LNCaP clone FGC (cell line): Measurements from ENCODE around the gene IL5RA.
A peak's percentile ranks its signal among the peaks of the same experiment; 100 is the strongest.

ENCODE experiments used
- DNase-seq: peaks from one replicate; pipeline ENCODE4 v3.0.0-alpha.2; 2011; ENCODE audit warnings: low read depth
- H3K4me3 ChIP-seq: 2 replicates; pipeline ENCODE4 v1.5.1; 2011; ENCODE audit warnings: mild to moderate bottlenecking, low read depth, low read length, control low read depth
- CTCF ChIP-seq: IDR thresholded peaks from 2 replicates; pipeline ENCODE4 v1.5.1; 2012; ENCODE audit warnings: mild to moderate bottlenecking; ENCODE audit not compliant: control insufficient read depth, insufficient read depth; ENCODE audit errors: extremely low read depth

Gene IL5RA

GRCh38 chr3:3137526-3137925 is 27.4 kb upstream of the IL5RA start:
- peak overlapping the region; percentile 9; the same call in 1 of the 2 replicates for H3K4me3 ChIP-seq
- TF ChIP-seq CTCF: no peak
- peak; percentile 37 for DNase-seq

- H3K4me3 ChIP-seq: no peak overlapping the region
- DNase-seq: no peak
- no peak for TF ChIP-seq CTCF
Observed at GRCh38 chr3:3134750-3135448, 24.7 kb upstream of the IL5RA start.

- no peak for TF ChIP-seq CTCF
- DNase-seq: no peak
- no peak overlapping the region for H3K4me3 ChIP-seq
Observed at GRCh38 chr3:3133500-3133899, 23.3 kb upstream of the IL5RA start.

GRCh38 chr3:3129579-3129978 is 19.4 kb upstream of the IL5RA start:
- no peak overlapping the region for H3K4me3 ChIP-seq
- TF ChIP-seq CTCF: no peak
- DNase-seq: no peak

- peak overlapping the region; percentile 85 for H3K4me3 ChIP-seq
- DNase-seq: no peak
- no peak for TF ChIP-seq CTCF
Observed at GRCh38 chr3:3127432-3128010, 17.3 kb upstream of the IL5RA start.

- peak; percentile 71 for DNase-seq
- H3K4me3 ChIP-seq: peak within 1 kb of the TSS; percentile 85
- TF ChIP-seq CTCF: no peak
Observed at GRCh38 chr3:3126477-3127431, 16.6 kb upstream of the IL5RA start, which contains the start of gene TRNT1. TRNT1 (plus strand) TSS chr3:3126940; CDS start chr3:3129041, 2,101 bp downstream.
